Progenitor cell of endocrine pancreas (in vitro differentiated cells): Measurements from ENCODE around the gene C13orf42. TPM values are rescaled to one million over a fixed set of nuclear protein-coding genes. Genes with fewer than 3 reads are reported as not detected.
A peak's percentile ranks its signal among the peaks of the same experiment; 100 is the strongest.

Experiments
- DNase-seq: peaks from one replicate; pipeline ENCODE4 v3.0.0; 2021; ENCODE audit warnings: low spot score; ENCODE audit not compliant: unreplicated experiment
- H3K27ac Mint-ChIP-seq: 2 replicates; pipeline ENCODE4 v1.8.0; 2021; ENCODE audit warnings: mild to moderate bottlenecking, moderate library complexity, mixed read lengths
- H3K27me3 Mint-ChIP-seq: 2 replicates; pipeline ENCODE4 v1.8.0; 2021; ENCODE audit warnings: mixed read lengths
- H3K36me3 Mint-ChIP-seq: 2 replicates; pipeline ENCODE4 v1.8.0; 2022; ENCODE audit warnings: mixed read lengths; ENCODE audit not compliant: insufficient read depth
- H3K4me1 Mint-ChIP-seq: 2 replicates; pipeline ENCODE4 v1.8.0; 2021; ENCODE audit warnings: low read depth, mixed read lengths
- H3K4me3 Mint-ChIP-seq: 2 replicates; pipeline ENCODE4 v1.8.0; 2021; ENCODE audit warnings: low read depth, mild to moderate bottlenecking, moderate library complexity, mixed read lengths
- H3K9me3 Mint-ChIP-seq: 2 replicates; pipeline ENCODE4 v1.8.0; 2021; ENCODE audit warnings: low read depth, mixed read lengths
- total RNA-seq: library from RNA; stranded (reverse); gene quantifications from 2 replicates; pipeline ENCODE4 v1.2.1, GENCODE V29; 2021
- TF ChIP-seq, protein P1 (sequence below): fragments of 200-600 bp; sonication (generic); IDR thresholded peaks from one replicate; pipeline ENCODE4 v1.5.0; 2021; ENCODE audit warnings: antibody characterized with exemption, mild to moderate bottlenecking; ENCODE audit not compliant: unreplicated experiment

Gene C13orf42
- total RNA-seq, 1 donor from 2014 or later: not detected

DNA sequence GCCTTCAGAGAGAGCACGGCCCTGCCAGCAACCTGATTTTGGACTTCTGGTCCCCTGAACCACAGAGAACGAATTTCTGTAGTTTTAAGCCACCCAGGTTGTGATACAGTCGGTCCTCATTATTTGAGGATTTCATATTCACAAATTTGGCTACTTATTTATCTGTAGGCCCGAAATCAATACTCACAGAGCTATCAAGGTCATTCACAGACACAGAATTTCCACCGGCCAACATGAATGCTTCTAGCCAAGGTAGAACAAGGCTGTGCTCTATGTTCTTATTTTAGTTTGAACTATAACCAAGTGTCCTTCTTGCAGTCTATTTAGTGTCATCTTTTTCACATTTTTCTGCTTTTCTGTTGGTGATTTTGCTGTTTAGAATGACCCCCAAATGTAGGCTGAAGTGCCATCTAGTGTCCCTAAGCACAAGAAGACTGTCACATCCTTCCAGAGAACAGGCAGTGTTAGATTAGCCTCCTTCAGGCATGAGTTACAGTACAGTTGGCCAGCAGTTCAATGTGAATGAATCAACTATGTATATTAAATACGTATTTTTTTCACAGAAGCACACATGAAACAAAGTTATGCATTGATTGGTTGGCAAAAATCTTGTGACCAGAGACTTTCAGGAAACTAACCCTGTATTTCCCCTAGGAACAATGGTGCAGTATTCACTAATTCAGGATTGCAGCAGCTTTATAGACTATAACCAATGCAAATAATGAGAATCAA, 63.5 kb downstream of the C13orf42 start:
- TF ChIP-seq, protein P1, sequence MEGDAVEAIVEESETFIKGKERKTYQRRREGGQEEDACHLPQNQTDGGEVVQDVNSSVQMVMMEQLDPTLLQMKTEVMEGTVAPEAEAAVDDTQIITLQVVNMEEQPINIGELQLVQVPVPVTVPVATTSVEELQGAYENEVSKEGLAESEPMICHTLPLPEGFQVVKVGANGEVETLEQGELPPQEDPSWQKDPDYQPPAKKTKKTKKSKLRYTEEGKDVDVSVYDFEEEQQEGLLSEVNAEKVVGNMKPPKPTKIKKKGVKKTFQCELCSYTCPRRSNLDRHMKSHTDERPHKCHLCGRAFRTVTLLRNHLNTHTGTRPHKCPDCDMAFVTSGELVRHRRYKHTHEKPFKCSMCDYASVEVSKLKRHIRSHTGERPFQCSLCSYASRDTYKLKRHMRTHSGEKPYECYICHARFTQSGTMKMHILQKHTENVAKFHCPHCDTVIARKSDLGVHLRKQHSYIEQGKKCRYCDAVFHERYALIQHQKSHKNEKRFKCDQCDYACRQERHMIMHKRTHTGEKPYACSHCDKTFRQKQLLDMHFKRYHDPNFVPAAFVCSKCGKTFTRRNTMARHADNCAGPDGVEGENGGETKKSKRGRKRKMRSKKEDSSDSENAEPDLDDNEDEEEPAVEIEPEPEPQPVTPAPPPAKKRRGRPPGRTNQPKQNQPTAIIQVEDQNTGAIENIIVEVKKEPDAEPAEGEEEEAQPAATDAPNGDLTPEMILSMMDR: no peak
- H3K4me3 Mint-ChIP-seq: no peak overlapping the region
- H3K27ac Mint-ChIP-seq: no peak overlapping the region
- peaks cover 7% of the 10 kb centered on the region for H3K27me3 Mint-ChIP-seq
- no peak for DNase-seq
- no peaks in the 10 kb centered on the region for H3K9me3 Mint-ChIP-seq
- no peaks in the 10 kb centered on the region for H3K4me1 Mint-ChIP-seq
- no peaks in the 10 kb centered on the region for H3K36me3 Mint-ChIP-seq

DNA sequence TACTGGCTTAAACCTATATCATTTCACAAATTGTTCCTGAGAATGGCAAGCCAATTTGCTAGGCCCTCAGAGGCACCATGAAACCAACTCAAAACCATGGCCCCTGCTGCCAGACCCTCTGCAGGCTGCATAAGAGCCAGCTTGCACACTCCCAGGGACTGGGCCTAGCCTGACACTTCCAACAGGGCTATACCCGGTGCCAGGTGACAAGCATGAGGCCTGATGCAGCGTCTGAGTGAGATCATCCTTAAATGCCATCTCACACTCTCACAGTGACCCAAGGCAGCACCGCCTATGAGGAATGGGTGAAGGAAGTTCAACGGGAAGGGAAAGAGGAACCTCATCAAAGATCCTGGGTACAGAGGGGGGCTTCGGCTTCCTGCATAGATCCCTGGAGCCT, 65.6 kb downstream of the C13orf42 start:
- no peak for DNase-seq
- TF ChIP-seq, protein P1: no peak
- Mint-ChIP-seq H3K27me3 (peaks cover 9% of the 10 kb centered on the region), H3K4me3 (no peak overlapping the region), H3K27ac (no peak overlapping the region), H3K4me1 (no peaks in the 10 kb centered on the region), H3K36me3 (no peaks in the 10 kb centered on the region), H3K9me3 (no peaks in the 10 kb centered on the region)

DNA sequence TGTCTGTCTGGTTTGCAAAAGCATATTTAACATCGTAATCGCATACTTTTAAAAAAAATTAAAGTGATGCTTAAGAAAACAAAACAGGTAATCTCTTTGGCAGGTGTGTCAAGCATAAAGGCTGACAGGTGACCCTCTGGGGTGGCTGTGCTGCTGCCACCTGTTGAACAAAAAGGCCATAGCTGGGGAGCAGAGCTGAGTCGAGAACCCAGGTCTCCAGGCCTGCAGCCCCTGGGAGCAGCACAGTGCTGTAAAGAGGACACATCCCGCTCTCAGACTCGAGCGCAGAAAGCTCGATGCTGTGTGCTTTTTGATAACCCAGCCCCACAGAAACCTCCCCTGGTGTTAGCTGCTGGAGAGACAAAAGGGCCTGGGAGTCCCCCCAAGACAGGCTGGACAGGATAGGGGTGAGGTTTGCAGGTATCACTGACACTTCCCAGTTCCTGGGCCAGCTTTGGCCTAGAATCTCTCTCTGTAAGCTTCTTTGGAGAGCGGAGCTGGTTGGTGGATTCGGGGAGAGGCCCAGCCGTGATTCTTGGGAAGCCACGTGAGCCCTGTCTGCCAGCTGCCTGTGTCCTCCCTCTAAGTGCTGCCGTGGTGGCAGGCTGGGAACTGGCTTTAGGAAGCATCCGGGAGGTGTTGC, 66.9 kb downstream of the C13orf42 start:
- Mint-ChIP-seq H3K9me3 (no peaks in the 10 kb centered on the region), H3K27ac (no peak overlapping the region), H3K27me3 (peaks cover 8% of the 10 kb centered on the region), H3K4me1 (no peaks in the 10 kb centered on the region), H3K36me3 (no peaks in the 10 kb centered on the region), H3K4me3 (no peak overlapping the region)
- TF ChIP-seq, protein P1: peak; percentile 27
- DNase-seq: no peak

DNA sequence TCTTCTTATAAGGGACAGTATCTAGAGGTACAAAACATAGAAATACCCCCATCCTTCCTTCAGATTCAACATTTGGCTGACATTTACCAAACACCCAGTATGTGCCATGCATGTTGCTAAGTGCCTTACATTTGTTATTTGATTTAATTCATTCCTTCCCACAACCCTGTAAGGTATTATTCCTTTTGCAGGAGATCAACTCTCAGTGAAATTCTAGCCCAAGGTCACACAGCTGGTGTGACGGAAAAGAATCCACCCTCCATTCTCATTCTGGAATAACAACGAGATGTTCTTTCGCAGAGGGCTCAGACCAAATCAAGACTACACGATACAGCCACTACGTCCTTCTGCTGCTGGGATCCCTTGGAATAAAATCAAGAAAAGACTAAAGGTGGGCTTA, 67.8 kb downstream of the C13orf42 start:
- TF ChIP-seq, protein P1: no peak
- H3K36me3 Mint-ChIP-seq: no peaks in the 10 kb centered on the region

DNA sequence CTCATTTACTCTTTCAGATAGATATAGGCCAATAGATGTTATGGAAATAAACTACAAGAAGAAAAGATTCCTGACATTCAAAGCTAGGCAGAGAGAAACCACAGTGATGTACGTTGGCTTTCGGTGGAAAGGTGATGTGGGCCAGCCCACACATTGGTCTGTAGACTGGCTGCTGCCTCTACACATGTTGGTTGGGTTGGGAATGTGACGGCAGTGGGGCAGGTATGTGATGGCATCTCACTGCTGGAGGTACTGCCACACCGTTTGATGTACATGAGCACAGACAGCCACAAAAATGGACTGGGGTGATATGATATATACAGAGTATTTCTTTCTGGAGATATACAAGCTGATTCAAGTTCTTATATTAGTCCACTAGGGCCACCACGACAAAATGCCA, 69.4 kb downstream of the C13orf42 start:
- Mint-ChIP-seq H3K36me3 (no peaks in the 10 kb centered on the region), H3K4me3 (no peak overlapping the region)

More for the DNA sequence above, 67.8 kb downstream of the C13orf42 start:
- Mint-ChIP-seq H3K4me3 (no peak overlapping the region), H3K9me3 (no peaks in the 10 kb centered on the region), H3K27me3 (peaks cover 6% of the 10 kb centered on the region), H3K4me1 (no peaks in the 10 kb centered on the region), H3K27ac (no peak overlapping the region)
- no peak for DNase-seq

More for the DNA sequence above, 69.4 kb downstream of the C13orf42 start:
- no peaks in the 10 kb centered on the region for H3K9me3 Mint-ChIP-seq
- H3K27me3 Mint-ChIP-seq: peaks cover 6% of the 10 kb centered on the region
- peaks cover 2% of the 10 kb centered on the region for H3K4me1 Mint-ChIP-seq
- no peak for DNase-seq
- TF ChIP-seq, protein P1: no peak
- H3K27ac Mint-ChIP-seq: no peak overlapping the region
